Testis (tissue), 3 donors: ENCODE data around the gene AMDHD2. TPM values are rescaled to one million over a fixed set of nuclear protein-coding genes. Genes with fewer than 3 reads are reported as not detected.
"Not testable (repeated sequence)": the region's sequence is repeated elsewhere in the genome, so short reads cannot be mapped to it uniquely, and the experiment has no call there.

ENCODE experiments used
- DNase-seq: peaks from one replicate; pipeline ENCODE4 v3.0.0-alpha.2; 2019
- H3K27ac ChIP-seq, 2 donors: fragments of 200-600 bp; sonication (generic); one replicate each; pipeline ENCODE4 v1.5.1; 2019
- H3K27me3 ChIP-seq: fragments of 200-600 bp; sonication (generic); one replicate; pipeline ENCODE4 v1.5.1; 2019
- H3K36me3 ChIP-seq: fragments of 200-600 bp; sonication (generic); one replicate; pipeline ENCODE4 v1.5.1; 2017; ENCODE audit warnings: low read depth; ENCODE audit errors: missing control alignments
- H3K4me1 ChIP-seq: fragments of 200-600 bp; sonication (generic); one replicate; pipeline ENCODE4 v1.5.1; 2019
- H3K4me3 ChIP-seq, 2 donors: fragments of 200-600 bp; sonication (generic); one replicate each; pipeline ENCODE4 v1.5.1; 2017 to 2019
- H3K9me3 ChIP-seq: fragments of 200-600 bp; sonication (generic); one replicate; pipeline ENCODE4 v1.5.1; 2017
- POLR2A ChIP-seq: fragments of 450-650 bp; IDR thresholded peaks from one replicate; pipeline ENCODE4 v1.6.1; 2017; ENCODE audit warnings: antibody characterized with exemption, mild to moderate bottlenecking, moderate library complexity
- WGBS, 2 donors: methylation state at CpG; one replicate each; pipeline ENCODE4 v1.1.5; 2018; 5-methylcytosine and 5-hydroxymethylcytosine counted together
- intact Hi-C: fragments of 100-400 bp; cut with DNase I; formaldehyde crosslinking; loops from one replicate; pipeline ENCODE4 v1.15.1; 2023; ENCODE audit warnings: low total_unique reads
- polyA plus RNA-seq: library from polyadenylated mRNA; stranded (reverse); fragments of 350-450 nt; fragmentation: Illumina TruSeq; extraction: RNeasy Lipid Tissue Mini Kit (QIAGEN cat#74804); gene quantifications from one replicate; pipeline ENCODE4 v1.2.3, GENCODE V29; 2014; ENCODE audit warnings: low read depth, low replicate concordance; ENCODE audit not compliant: insufficient read depth
- total RNA-seq, 2 donors: library from RNA; depleted of rRNA; stranded (reverse); fragments of >200 nt; gene quantifications; one replicate each; pipeline ENCODE4 v1.2.3, GENCODE V29; 2016
- TF ChIP-seq, protein P1 (sequence below), 3 experiments: fragments of 450-650 bp in 2 of 3; fragments of 200-600 bp in 1 of 3; sonication (generic) in 1 of 3; IDR thresholded peaks; one replicate each; pipeline ENCODE4 v1.5.1; 2016 to 2019; ENCODE audit warnings: antibody characterized with exemption in 3 of 3, mild to moderate bottlenecking in 2 of 3, moderate library complexity in 1 of 3

AMDHD2 gene
- total and polyA plus RNA-seq, 3 donors from 2014 or later: 58.6 to 78.8 (median 72.8) TPM

DNA sequence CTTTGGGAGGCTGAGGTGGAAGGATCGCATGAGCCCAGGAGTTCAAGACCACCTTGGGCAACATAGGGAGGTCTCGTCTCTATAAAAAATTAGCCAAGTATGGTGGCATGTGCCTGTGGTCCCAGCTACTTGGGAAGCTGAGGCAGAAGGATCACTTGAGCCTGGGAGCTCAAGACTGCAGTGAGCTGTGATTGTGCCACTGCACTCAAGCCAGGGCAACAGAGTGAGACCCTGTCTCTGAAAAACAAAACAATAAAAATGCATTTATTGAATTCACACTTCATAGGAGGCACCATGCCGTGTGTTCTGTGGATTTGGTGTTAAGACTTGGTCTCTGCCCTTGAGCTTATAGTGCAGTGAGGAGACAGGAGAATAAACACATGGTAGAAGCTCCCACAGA lies 42.8 kb upstream of the AMDHD2 start:
- DNase-seq: no peak
- intact Hi-C loops: no loop called here
- TF ChIP-seq, protein P1, sequence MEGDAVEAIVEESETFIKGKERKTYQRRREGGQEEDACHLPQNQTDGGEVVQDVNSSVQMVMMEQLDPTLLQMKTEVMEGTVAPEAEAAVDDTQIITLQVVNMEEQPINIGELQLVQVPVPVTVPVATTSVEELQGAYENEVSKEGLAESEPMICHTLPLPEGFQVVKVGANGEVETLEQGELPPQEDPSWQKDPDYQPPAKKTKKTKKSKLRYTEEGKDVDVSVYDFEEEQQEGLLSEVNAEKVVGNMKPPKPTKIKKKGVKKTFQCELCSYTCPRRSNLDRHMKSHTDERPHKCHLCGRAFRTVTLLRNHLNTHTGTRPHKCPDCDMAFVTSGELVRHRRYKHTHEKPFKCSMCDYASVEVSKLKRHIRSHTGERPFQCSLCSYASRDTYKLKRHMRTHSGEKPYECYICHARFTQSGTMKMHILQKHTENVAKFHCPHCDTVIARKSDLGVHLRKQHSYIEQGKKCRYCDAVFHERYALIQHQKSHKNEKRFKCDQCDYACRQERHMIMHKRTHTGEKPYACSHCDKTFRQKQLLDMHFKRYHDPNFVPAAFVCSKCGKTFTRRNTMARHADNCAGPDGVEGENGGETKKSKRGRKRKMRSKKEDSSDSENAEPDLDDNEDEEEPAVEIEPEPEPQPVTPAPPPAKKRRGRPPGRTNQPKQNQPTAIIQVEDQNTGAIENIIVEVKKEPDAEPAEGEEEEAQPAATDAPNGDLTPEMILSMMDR (IDR thresholded peaks at IDR 0.05): no peak
- no peak for TF ChIP-seq POLR2A
- Histone ChIP-seq H3K27me3 (no peaks in the 10 kb centered on the region), H3K4me1 (peaks cover 13% of the 10 kb centered on the region), H3K9me3 (no peaks in the 10 kb centered on the region), H3K27ac (no peak overlapping the region), H3K4me3 (no peak overlapping the region), H3K36me3 (no peaks in the 10 kb centered on the region)
- WGBS, 2 donors: 93 to 96% methylated on average over 3 of the region's 3 CpGs

DNA sequence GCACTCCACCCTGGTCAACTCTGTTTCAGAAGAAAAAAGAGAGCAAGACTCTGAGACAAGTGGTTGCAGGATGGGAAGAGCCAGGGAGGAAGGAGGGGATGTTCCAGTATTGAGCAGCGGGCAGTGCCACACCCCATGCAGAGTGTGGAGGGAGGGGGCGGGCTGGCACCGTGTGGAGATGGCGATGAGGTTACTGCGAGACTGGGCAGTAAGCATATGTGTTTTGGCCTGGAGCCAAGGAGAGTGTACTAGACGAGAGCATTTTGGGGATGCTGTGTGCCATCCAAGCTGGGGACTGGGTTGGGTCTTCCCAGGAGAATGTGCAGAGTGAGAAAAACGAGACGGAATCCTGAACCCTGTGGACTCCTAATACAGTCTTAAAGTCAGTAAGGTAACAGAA lies 41.9 kb upstream of the AMDHD2 start:
- Histone ChIP-seq H3K27ac (no peak overlapping the region), H3K4me1 (peaks cover 20% of the 10 kb centered on the region), H3K27me3 (no peaks in the 10 kb centered on the region), H3K4me3 (no peak overlapping the region), H3K36me3 (no peaks in the 10 kb centered on the region), H3K9me3 (no peaks in the 10 kb centered on the region)
- DNase-seq: no peak
- no peak for TF ChIP-seq POLR2A
- TF ChIP-seq, protein P1 (IDR thresholded peaks at IDR 0.05): no peak
- WGBS, 2 donors: 79 to 81% methylated on average over 8 of the region's 8 CpGs
- intact Hi-C loops: no loop called here

DNA sequence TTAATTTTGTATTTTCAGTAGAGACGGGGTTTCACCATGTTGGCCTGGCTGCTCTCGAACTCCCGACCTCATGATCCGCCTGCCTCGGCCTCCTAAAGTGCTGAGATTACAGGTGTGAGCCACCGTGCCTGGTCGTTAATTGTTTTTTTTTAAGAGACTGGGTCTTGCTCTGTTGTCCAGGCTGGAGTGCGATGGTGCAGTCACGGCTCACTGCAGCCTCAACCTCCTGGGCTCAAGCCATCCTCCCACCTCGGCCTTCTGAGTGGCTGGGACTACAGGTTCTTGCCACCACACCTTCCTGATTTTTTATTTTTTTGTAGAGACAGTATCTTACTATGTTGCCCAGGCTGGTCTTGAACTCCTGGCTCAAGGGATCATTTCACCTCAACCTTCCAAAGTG lies 40.2 kb upstream of the AMDHD2 start:
- intact Hi-C loops: loop anchor here (10.0 kb wide), 1 partner anchor 145 kb away; no protein-coding TSS in a partner anchor
- DNase-seq, H3K36me3 ChIP-seq, H3K27me3 ChIP-seq, H3K4me3 ChIP-seq, H3K9me3 ChIP-seq, H3K27ac ChIP-seq: not testable (repeated sequence)
- H3K4me1 ChIP-seq: peaks cover 20% of the 10 kb centered on the region
- 94 to 97% methylated on average over 10 of the region's 10 CpGs for WGBS, 2 donors

DNA sequence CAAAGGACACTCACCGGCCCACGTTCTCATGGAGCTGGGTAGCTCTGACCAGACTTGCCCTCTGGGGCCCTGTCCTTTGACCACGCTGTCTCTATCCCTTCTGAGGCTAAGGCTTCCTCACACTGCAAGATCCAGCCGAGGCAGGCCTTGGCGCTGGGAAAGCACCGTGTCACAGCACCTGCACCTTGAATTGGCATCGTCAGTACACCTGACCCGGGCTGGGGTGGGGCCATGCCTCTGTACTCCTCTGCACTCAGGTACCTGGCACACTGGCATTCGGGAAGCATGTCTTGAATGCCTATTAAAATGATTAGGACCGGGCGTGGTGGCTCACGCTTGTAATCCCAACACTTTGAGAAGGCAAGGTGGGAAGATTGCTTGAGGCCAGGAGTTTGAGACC lies 39.2 kb upstream of the AMDHD2 start:
- no peak for TF ChIP-seq POLR2A
- TF ChIP-seq, protein P1 (IDR thresholded peaks at IDR 0.05): no peak
- H3K4me3 ChIP-seq: no peak overlapping the region
- DNase-seq: no peak
- no peaks in the 10 kb centered on the region for H3K36me3 ChIP-seq
- H3K27ac ChIP-seq: no peak overlapping the region
- 82 to 89% methylated on average over 12 of the region's 12 CpGs for WGBS, 2 donors
- H3K4me1 ChIP-seq: peaks cover 15% of the 10 kb centered on the region
- intact Hi-C loops: loop anchor here (10.0 kb wide), 1 partner anchor 146 kb away; no protein-coding TSS in a partner anchor
- no peaks in the 10 kb centered on the region for H3K27me3 ChIP-seq
- no peaks in the 10 kb centered on the region for H3K9me3 ChIP-seq

DNA sequence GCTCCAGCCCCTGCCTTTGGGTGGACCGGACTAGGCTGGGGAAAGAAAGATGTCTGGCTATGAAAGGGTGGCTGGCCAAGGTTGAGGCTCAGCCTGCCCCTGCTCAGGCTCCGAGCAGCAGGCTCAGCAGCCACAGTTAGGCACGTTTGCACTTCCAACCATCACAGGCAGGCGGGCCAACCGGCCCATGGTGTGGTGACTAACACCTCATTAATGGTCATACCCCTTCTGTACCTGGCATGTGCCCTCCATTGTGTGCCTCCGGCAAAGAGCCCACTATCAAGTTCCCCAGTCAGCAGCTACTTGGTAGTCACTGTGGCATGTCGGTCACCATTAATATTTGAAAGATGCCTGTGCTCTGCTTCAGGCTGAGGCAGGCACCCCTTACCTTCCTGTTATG lies 38.5 kb upstream of the AMDHD2 start:
- 68 to 72% methylated on average over 5 to 7 of the region's 7 CpGs for WGBS, 2 donors
- DNase-seq: no peak
- Histone ChIP-seq H3K9me3 (no peaks in the 10 kb centered on the region), H3K4me1 (peaks cover 15% of the 10 kb centered on the region), H3K4me3 (no peak overlapping the region), H3K27ac (no peak overlapping the region), H3K27me3 (no peaks in the 10 kb centered on the region), H3K36me3 (no peaks in the 10 kb centered on the region)
- TF ChIP-seq POLR2A: no peak
- TF ChIP-seq, protein P1 (IDR thresholded peaks at IDR 0.05): no peak
- intact Hi-C loops: loop anchor here (10.0 kb wide), 1 partner anchor 147 kb away; no protein-coding TSS in a partner anchor
